HCT116 (cell line): ENCODE results near the gene EXOC6B. TPM values are rescaled to one million over a fixed set of nuclear protein-coding genes. Genes with fewer than 3 reads are reported as not detected.

Experiments
- ATAC-seq: fragments of 200-7000 bp; cut with Tn5 transposase; 2 replicates; pipeline ENCODE4 v1.9.1; 2020; ENCODE audit warnings: mild to moderate bottlenecking, moderate library complexity
- BruUV-seq: library from RNA; stranded (reverse); fragments of 400-500 nt; replicated peaks from 2 replicates; lab custom pipeline; 2021; lab: Mats Ljungman, UMichigan
- CTCF ChIA-PET: fragments of 300-600 bp; sonication (Branson Sonifier 250); formaldehyde crosslinking; loops from one replicate; lab custom pipeline; 2021; ENCODE audit warnings: antibody characterized with exemption; lab: Charles Lee
- POLR2A ChIA-PET: fragments of 300-600, 350-600 bp; sonication (Branson Sonifier 250); formaldehyde crosslinking; loops from one replicate; lab custom pipeline; 2021; ENCODE audit warnings: antibody characterized with exemption; lab: Charles Lee
- RAD21 ChIA-PET, 2 experiments: fragments of 300-600 bp; sonication (Branson Sonifier 250); formaldehyde crosslinking; loops; one replicate each; lab custom pipeline; 2023; ENCODE audit warnings: low total read pairs in 2 of 2; ENCODE audit not compliant: uncharacterized antibody in 2 of 2, unreplicated experiment in 2 of 2, low non-redundant PET in 1 of 2; lab: Charles Lee
- DNase-seq: peaks from one replicate; pipeline ENCODE4 v3.0.0-alpha.2; 2010; ENCODE audit warnings: low read depth, low spot score
- H2AFZ ChIP-seq: fragments of 200-600 bp; shearing (Covaris generic), sonication (generic); 2 replicates; pipeline ENCODE4 v1.6.1; 2017; ENCODE audit warnings: low read depth, mixed run types, mixed read lengths, antibody characterized with exemption, low read length; ENCODE audit not compliant: poor library complexity, severe bottlenecking
- H3K27ac ChIP-seq: 2 replicates; pipeline ENCODE4 v1.5.1; 2012; ENCODE audit warnings: low read depth, low read length
- H3K27me3 ChIP-seq: fragments of 200-600 bp; sonication (generic); 2 replicates; pipeline ENCODE4 v1.6.1; 2016; ENCODE audit warnings: mixed run types, low read length, mixed read lengths; ENCODE audit not compliant: insufficient read depth
- H3K36me3 ChIP-seq, 2 experiments: fragments of 200-500 bp in 1 of 2; fragments of 200-600 bp in 1 of 2; sonication (Bioruptor generic) in 1 of 2; sonication (generic) in 1 of 2; 2 replicates each; pipeline versions ENCODE4 v1.5.1 to v1.6.1; 2014 to 2016; ENCODE audit warnings: low read length in 2 of 2, inconsistent platforms in 1 of 2, mixed read lengths in 1 of 2, mixed run types in 1 of 2; ENCODE audit not compliant: insufficient read depth in 2 of 2, control insufficient read depth in 1 of 2
- H3K4me1 ChIP-seq, 2 experiments: fragments of 200-600 bp in 1 of 2; sonication (generic) in 1 of 2; 2 replicates each; pipeline versions ENCODE4 v1.5.1 to v1.6.1; 2012 to 2017; ENCODE audit warnings: low read length in 2 of 2, inconsistent platforms in 1 of 2, mild to moderate bottlenecking in 1 of 2, mixed read lengths in 1 of 2, mixed run types in 1 of 2, moderate library complexity in 1 of 2; ENCODE audit not compliant: insufficient read depth in 2 of 2, control insufficient read depth in 1 of 2
- H3K4me2 ChIP-seq: fragments of 200-600 bp; sonication (generic); 2 replicates; pipeline ENCODE4 v1.6.1; 2017; ENCODE audit warnings: mixed run types, low read length, mixed read lengths
- H3K4me3 ChIP-seq, 2 experiments: fragments of 200-600 bp in 1 of 2; sonication (generic) in 1 of 2; replicated peaks in 1 of 2; 2 replicates each; pipeline ENCODE4 v1.5.1; 2011 to 2016; ENCODE audit warnings: low read length in 2 of 2, control low read depth in 1 of 2, low read depth in 1 of 2, mild to moderate bottlenecking in 1 of 2, mixed read lengths in 1 of 2, mixed run types in 1 of 2
- H3K79me2 ChIP-seq: fragments of 200-600 bp; sonication (generic); 2 replicates; pipeline ENCODE4 v1.6.1; 2017; ENCODE audit warnings: mild to moderate bottlenecking, mixed run types, low read length, moderate library complexity, mixed read lengths; ENCODE audit not compliant: insufficient read depth
- H3K9ac ChIP-seq: fragments of 200-600 bp; sonication (generic); 2 replicates; pipeline ENCODE4 v1.6.1; 2016; ENCODE audit warnings: low read length, mixed read lengths
- H3K9me2 ChIP-seq: fragments of 200-600 bp; sonication (generic), shearing (Covaris generic); 2 replicates; pipeline ENCODE4 v1.6.1; 2017; ENCODE audit warnings: mixed run types, mild to moderate bottlenecking, moderate library complexity; ENCODE audit not compliant: insufficient read depth
- H3K9me3 ChIP-seq, 2 experiments: fragments of 200-500 bp in 1 of 2; fragments of 200-600 bp in 1 of 2; sonication (Bioruptor generic) in 1 of 2; sonication (generic) in 1 of 2; 2 replicates each; pipeline ENCODE4 v1.6.1; 2014 to 2017; ENCODE audit warnings: low read length in 2 of 2, mixed read lengths in 2 of 2, inconsistent platforms in 1 of 2, low read depth in 1 of 2, mild to moderate bottlenecking in 1 of 2, mixed run types in 1 of 2, moderate library complexity in 1 of 2; ENCODE audit not compliant: control insufficient read depth in 1 of 2, insufficient read depth in 1 of 2
- H4K20me1 ChIP-seq: fragments of 200-600 bp; sonication (generic), shearing (Covaris generic); 2 replicates; pipeline ENCODE4 v1.6.1; 2017; ENCODE audit warnings: mixed run types, mild to moderate bottlenecking, moderate library complexity; ENCODE audit not compliant: insufficient read depth
- CEBPB ChIP-seq: IDR thresholded peaks from 2 replicates; pipeline ENCODE4 v1.6.1; 2012; ENCODE audit warnings: low read depth
- ELF1 ChIP-seq: IDR thresholded peaks from 2 replicates; pipeline ENCODE4 v1.6.1; 2012; ENCODE audit warnings: low read depth, borderline replicate concordance
- EZH2phosphoT487 ChIP-seq: fragments of 200-600 bp; IDR thresholded peaks from 2 replicates; pipeline ENCODE4 v1.6.1; 2018; ENCODE audit warnings: antibody characterized with exemption, borderline replicate concordance
- FOSL1 ChIP-seq: IDR thresholded peaks from 2 replicates; pipeline ENCODE4 v1.6.1; 2012; ENCODE audit warnings: low read depth
- POLR2A ChIP-seq: IDR thresholded peaks from 2 replicates; pipeline ENCODE4 v1.7.0; 2011; ENCODE audit warnings: borderline replicate concordance; ENCODE audit not compliant: insufficient read depth, insufficient read length; ENCODE audit errors: extremely low read depth
- YY1 ChIP-seq: IDR thresholded peaks from 2 replicates; pipeline ENCODE4 v1.6.1; 2011; ENCODE audit warnings: low read length, low read depth, moderate library complexity, mild to moderate bottlenecking; ENCODE audit not compliant: insufficient replicate concordance; ENCODE audit errors: extremely low read depth
- ZNF274 ChIP-seq: fragments of 200-500 bp; sonication (Bioruptor generic); IDR thresholded peaks from 2 replicates; pipeline ENCODE4 v1.6.1; 2014; ENCODE audit warnings: mild to moderate bottlenecking, low read depth, low read length, inconsistent platforms
- intact Hi-C: fragments of 100-400 bp; cut with micrococcal nuclease; formaldehyde crosslinking; loops from 2 replicates; pipeline ENCODE4 v1.10.0; 2022
- total RNA-seq: library from RNA; stranded (reverse); gene quantifications from one replicate; pipeline ENCODE4 v1.2.1, GENCODE V29; 2021; ENCODE audit not compliant: unreplicated experiment
- TF ChIP-seq, protein P1 (sequence below): IDR thresholded peaks from 2 replicates; pipeline ENCODE4 v1.6.1; 2012; ENCODE audit warnings: low read depth

The EXOC6B gene
- total RNA-seq, 1 experiment from 2014 or later = 25.4 TPM

GRCh38 chr2:72165792-72166191 lies 660.0 kb downstream of the EXOC6B start:
- H3K9me2 ChIP-seq = no peaks in the 10 kb centered on the region
- BruUV-seq = no TSS peak
- intact Hi-C loops = no loop called here
- TF ChIP-seq ZNF274 = no peak
- no peaks in the 10 kb centered on the region for H3K27me3 ChIP-seq
- no peak overlapping the region for H3K4me3 ChIP-seq
- no peak overlapping the region for H3K4me2 ChIP-seq
- H3K4me1 ChIP-seq = no peaks in the 10 kb centered on the region
- CTCF ChIA-PET = no interaction called here
- ATAC-seq (no peak), DNase-seq (no peak)
- RAD21 ChIA-PET = no interaction called here
- H3K79me2 ChIP-seq = no peaks in the 10 kb centered on the region
- no peak overlapping the region for H3K27ac ChIP-seq
- no peaks in the 10 kb centered on the region for H4K20me1 ChIP-seq
- H2AFZ ChIP-seq = no peak overlapping the region
- H3K9ac ChIP-seq = no peak overlapping the region
- POLR2A ChIA-PET = no interaction called here
- H3K9me3 ChIP-seq = no peaks in the 10 kb centered on the region
- no peaks in the 10 kb centered on the region for H3K36me3 ChIP-seq

GRCh38 chr2:72162574-72162973 lies 663.3 kb downstream of the EXOC6B start:
- RAD21 ChIA-PET = no interaction called here
- no TSS peak for BruUV-seq
- H3K4me1 ChIP-seq = no peaks in the 10 kb centered on the region
- H3K9me2 ChIP-seq = no peaks in the 10 kb centered on the region
- DNase-seq (no peak), ATAC-seq (no peak)
- H3K79me2 ChIP-seq = no peaks in the 10 kb centered on the region
- CTCF ChIA-PET = no interaction called here
- no peak overlapping the region for H2AFZ ChIP-seq
- intact Hi-C loops = no loop called here
- H4K20me1 ChIP-seq = no peaks in the 10 kb centered on the region
- no peak overlapping the region for H3K4me3 ChIP-seq
- no peaks in the 10 kb centered on the region for H3K9me3 ChIP-seq
- H3K27ac ChIP-seq = no peak overlapping the region
- H3K9ac ChIP-seq = no peak overlapping the region
- H3K27me3 ChIP-seq = no peaks in the 10 kb centered on the region
- POLR2A ChIA-PET = no interaction called here
- no peaks in the 10 kb centered on the region for H3K36me3 ChIP-seq
- H3K4me2 ChIP-seq = no peak overlapping the region
- TF ChIP-seq POLR2A (no peak), EZH2phosphoT487 (no peak), FOSL1 (no peak), CEBPB (no peak), YY1 (no peak), ELF1 (no peak)
- TF ChIP-seq, protein P1, sequence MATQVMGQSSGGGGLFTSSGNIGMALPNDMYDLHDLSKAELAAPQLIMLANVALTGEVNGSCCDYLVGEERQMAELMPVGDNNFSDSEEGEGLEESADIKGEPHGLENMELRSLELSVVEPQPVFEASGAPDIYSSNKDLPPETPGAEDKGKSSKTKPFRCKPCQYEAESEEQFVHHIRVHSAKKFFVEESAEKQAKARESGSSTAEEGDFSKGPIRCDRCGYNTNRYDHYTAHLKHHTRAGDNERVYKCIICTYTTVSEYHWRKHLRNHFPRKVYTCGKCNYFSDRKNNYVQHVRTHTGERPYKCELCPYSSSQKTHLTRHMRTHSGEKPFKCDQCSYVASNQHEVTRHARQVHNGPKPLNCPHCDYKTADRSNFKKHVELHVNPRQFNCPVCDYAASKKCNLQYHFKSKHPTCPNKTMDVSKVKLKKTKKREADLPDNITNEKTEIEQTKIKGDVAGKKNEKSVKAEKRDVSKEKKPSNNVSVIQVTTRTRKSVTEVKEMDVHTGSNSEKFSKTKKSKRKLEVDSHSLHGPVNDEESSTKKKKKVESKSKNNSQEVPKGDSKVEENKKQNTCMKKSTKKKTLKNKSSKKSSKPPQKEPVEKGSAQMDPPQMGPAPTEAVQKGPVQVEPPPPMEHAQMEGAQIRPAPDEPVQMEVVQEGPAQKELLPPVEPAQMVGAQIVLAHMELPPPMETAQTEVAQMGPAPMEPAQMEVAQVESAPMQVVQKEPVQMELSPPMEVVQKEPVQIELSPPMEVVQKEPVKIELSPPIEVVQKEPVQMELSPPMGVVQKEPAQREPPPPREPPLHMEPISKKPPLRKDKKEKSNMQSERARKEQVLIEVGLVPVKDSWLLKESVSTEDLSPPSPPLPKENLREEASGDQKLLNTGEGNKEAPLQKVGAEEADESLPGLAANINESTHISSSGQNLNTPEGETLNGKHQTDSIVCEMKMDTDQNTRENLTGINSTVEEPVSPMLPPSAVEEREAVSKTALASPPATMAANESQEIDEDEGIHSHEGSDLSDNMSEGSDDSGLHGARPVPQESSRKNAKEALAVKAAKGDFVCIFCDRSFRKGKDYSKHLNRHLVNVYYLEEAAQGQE = no peak
